Forelimb muscle (tissue), 1 donor: ENCODE results near the gene ABLIM1. TPM values are rescaled to one million over a fixed set of nuclear protein-coding genes. Genes with fewer than 3 reads are reported as not detected.

ENCODE experiments used
- DNase-seq: peaks from one replicate; pipeline ENCODE4 v3.0.0-alpha.2; 2013; ENCODE audit warnings: low read depth
- polyA plus RNA-seq: library from polyadenylated mRNA; unstranded; fragments of 120-200 nt; gene quantifications from one replicate; pipeline ENCODE4 v1.2.1, GENCODE V29; 2013; ENCODE audit not compliant: insufficient read length

The ABLIM1 gene
- polyA plus RNA-seq, 1 donor = 44.3 TPM

DNA sequence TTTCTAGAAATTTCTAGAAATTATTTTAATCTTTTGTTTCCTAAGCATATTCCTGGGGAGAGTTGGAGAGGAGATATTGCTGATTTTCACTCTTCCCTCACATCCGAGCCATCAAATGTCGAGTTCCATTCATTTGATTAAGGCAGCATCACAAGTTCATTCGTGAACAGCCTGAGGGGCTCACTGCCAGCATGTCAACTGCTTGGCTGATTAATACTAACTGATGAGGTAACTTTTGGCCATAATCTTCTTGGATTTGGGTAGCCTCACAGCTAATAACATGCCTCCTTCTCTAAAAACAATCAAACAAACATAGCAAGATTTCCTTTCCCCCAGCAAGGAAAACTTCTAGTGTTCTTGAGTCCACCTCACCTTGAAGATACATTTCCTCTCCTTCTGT is 166.7 kb downstream of the ABLIM1 start:
- peak; percentile 53 for DNase-seq

DNA sequence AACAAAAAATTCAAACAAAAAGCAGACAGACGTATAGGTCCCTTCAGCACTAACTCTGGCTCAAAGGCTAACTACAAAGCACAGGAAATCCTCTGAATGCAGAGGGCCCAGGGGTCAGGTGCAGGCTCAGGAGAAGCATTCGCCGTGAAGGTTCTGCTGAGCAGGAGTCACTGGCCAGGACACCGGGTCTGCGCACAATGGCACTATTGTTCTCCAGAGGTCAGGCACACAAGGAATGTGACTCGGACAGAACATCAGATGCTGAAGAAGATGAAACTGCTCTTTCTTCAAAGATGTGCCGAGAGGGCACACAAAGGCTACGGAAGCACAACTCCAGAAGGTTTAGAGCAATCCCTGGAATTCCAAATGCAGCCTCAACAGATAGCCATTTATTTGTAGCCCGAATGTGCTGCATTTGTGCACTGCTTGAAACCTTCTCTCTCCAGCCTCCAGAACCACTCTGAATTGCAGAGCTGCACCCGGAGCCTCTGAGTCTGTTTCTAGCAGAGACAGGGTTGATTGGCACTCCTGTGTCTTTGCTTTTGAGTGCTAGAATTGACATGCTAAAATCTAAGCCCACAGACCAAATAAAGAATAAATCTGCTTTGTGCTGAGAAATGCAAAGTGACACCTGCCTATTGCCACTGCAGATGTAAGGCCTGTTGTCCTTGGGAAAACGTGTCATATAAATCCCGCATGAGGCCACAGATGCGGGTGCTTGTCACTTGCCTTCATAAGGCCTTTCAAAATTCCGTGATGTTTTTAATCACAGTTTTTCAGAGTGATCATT is 168.4 kb downstream of the ABLIM1 start:
- DNase-seq = no peak

DNA sequence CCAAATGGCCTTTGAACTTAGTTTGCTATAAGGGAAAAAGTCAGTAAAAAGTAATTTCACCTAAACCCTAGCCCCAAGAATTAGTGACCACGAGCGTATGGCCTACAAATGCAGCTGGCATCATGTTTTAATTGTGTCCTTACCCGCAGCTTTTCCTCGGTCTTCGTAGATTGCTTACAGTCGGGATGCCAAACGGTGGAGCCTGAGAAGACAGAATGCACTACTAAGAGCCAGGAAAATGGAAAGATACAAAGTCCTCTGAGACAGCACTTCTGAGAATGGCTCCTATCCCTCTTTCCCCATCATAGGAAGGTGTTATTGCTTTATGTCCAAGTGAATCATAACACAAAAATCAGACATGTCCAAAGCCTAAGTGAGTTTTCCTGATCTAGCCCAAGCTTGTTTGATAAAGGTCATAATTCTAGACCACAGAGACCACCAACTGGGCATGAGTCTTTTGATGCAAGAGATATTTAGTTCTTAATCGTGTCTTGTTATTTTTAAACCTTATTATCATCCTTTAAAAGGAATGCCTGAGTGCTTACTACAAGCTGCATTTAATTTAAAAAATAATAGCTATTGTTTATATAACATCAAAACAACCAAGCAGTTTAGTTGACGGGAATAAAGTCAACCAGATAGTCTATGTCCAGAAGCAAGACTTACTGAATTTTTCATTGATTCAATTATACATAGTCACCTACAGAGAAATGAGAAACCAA is 170.1 kb downstream of the ABLIM1 start:
- no peak for DNase-seq

DNA sequence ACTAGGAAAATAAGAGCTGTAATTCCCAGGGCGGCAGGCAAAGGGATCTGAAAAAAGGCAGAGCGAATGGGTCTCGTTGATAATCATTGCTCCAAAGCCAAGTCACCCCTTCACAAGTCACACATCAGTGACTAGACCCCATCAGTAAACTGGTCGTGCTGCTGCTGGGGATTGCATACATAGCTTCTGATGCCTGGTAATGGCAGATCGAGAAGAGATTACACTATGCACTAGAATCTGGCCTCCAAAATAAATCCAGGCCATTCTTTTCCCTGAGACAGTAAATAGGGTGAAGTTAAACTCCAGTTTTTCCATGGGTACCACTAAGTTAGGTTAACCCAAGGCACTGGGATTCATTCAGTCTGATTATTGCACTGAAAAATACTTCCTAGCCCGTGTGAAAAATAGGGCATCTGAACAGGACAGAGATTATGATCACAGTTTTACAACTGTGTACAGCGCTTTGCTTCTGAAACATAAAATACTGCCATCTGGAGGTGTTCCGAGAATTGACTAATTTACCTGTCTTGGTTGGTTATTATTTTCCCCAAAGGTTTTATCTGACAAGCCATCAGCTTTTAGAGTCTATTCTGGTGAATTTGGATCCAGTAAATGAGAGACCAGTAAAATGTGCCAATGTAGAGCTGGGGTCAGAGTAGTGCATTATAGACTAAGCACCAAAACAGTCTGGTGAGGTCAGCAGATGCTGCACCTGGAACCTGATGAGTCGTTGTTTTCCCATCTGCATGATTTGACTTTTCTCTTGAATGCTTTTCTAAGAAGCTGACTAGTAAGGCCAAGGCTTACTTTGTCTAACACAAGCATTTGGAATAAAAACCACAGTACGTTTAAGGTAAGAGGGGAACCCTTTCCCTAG is 170.9 kb downstream of the ABLIM1 start:
- DNase-seq = no peak

DNA sequence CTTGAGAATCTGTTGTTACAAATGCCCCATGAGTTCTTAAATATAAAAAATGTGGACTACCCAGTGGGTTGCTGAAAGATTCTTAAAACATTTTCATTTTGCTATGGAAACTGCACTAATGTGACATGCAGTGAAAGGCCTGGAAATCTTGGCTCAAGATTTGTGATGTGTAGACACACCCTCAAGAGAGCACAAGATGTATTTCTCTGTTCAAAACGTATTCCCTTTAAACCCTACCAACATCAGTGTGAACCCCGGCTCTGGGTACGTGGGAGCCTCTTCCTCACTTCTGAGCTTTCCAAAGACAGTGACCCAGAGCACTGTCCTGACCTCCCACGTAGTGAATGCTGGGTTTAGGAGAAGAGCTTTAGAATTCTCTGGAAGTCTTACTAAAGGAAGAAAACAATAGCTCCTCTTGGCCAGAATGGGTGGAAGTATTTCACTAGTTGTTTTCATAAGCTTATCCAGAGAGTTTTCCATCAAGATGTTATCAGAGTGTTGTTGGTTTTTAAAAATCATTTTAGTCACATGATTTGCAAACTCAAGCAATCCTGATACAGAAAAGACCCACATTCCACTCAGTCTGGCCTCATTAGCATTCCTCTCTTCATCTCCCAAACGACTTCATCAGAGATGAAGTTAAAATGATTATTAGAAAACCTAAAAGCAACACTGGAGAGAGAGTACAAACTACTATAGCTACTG is 172.2 kb downstream of the ABLIM1 start:
- DNase-seq = peak; percentile 40

DNA sequence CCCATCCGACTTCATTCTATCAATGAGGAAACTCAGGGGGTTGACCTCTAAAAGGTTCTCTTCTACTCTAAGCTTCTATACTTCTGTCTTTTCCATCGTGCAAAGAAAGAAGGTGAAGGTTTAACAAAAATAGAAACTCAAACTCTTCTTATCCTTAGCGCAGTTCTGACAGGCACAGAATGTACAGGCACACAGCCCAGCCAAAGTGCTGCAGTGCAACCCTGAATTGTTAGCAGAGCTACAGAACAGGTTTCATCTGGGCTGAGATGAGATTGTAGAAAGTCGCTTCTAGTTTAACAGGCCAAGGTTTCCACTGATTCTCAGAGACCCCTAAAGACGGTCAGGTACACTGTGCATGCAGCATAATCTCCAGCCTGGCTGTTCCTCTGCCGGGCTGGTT is 174.5 kb downstream of the ABLIM1 start:
- DNase-seq = no peak

DNA sequence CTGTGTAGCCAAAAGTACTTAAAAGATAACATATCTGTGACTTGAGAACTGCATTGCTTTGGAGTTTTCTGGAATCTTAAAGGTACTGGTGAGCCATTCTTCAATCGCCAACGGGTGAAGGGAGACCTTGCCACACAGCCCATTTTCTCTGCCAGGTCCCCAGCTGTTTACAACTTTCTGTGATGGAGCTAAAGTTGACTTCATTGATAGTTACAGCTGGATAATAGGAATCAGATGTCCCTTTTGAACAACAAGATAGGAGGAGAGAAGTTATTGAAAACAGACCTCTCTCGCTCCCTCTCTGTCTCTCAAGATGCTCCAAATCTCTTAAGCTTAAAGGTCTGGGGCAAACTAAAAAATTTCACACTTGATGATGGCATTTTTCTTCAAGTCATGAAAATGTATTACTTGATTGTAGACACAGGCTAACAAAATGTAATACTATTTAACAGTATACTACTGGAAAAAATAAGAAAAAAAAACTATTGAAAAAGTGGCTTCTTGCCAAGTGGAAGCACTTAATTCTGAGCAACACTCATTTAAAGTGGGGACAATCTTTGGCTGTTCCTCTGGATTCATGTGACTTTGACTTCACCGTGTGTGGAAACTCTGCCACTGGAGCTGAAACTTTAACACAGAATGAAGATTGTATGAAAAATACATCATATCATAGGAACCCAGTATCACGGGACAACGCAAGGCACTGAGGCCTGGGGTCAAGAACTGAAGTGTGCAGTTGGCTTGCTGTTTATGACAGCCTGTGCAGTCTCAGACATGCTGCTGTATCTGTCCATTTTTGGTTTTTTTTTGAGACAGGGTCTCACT is 175.4 kb downstream of the ABLIM1 start:
- peak; percentile 48 for DNase-seq

DNA sequence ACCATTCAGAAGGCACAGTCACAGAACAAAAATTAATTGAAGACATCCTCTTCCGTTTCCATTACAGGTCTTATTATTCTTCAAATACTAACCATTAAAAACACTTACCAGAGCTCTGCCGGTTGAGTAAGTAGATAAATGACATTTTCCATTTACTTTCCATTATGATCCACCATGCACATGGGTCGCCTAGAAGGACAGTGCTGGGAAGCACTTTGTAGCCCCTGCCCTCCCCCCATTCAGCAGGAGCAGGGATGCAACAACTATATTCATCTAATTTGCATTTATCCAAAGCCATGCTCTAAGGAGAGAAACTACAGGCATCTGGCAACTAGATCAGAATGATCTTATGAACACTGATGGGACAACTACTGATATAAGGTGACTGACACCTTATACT is 177.0 kb downstream of the ABLIM1 start:
- DNase-seq = no peak

DNA sequence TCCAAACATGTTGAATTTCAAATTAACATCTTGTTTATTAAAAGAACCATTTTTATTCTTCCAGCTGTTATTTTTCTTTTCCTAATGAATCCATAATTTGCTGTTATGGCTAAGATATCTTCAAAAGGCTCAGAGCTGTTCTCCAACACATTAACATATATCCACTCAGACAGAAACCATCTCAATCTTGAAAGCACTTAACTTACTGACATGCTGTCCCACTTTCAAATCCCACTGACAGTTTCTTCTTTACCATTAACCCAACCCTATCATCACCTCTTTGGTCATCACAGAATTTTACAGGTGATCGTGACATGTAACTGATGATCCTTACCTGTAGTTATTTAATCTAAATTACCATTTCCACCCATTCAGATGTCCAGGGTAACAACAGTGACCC is 178.2 kb downstream of the ABLIM1 start:
- no peak for DNase-seq

DNA sequence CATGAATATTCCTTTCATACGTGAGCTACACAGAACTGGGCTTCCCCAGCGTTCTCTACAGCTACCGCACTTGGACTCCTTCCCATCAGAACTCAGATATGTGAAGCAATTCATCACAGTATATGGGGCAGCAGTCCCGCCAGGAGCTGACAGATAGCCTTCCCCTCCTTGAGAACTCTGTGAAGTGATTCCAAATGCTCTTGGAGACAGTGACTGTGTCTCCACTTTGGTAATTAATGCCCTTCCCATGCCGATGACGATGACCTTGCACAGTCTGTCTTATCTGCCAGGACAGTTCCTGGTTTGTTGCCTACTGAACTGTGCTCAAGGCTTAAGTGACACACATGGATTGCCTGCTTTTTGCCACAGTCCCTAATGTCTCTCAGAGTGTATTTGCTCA is 178.8 kb downstream of the ABLIM1 start:
- DNase-seq = no peak

DNA sequence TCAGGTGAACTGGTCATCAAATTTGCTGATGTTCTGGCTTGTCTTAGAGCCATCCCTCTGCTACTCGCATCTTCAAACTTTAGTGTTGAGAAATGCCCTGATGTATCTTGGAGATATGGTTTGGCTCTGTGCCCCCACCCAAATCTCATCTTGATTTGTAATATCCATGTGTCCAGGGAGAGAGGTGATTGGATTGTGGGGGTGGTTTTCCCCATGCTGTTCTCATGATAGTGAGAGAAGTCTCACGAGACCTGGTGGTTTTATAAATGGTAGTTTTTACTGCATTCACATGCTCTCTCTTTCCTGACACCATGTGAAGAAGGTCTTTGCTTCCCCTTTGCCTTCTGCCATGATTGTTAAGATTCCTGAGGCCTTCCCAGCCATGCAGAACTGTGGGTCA is 179.8 kb downstream of the ABLIM1 start:
- DNase-seq = no peak

DNA sequence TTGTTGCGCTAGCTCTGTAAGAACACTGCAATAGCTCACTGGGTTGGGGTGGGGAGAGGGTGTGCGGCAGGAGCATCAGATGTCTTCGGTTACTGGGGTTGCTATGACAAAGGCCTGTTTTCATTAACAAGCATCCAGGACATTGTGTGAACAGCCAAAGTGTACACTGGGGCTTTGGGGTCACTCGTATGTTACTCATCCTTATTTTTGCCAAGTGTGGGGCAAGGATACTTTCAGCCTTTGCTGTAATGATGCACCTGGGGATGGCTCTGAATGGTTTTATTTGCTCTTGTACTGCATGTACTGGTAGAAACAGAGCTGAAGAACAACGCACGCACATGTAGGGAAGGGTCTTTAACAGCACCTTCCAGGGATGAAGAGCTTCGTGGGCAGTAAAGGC is 180.8 kb downstream of the ABLIM1 start:
- DNase-seq = peak; percentile 83

DNA sequence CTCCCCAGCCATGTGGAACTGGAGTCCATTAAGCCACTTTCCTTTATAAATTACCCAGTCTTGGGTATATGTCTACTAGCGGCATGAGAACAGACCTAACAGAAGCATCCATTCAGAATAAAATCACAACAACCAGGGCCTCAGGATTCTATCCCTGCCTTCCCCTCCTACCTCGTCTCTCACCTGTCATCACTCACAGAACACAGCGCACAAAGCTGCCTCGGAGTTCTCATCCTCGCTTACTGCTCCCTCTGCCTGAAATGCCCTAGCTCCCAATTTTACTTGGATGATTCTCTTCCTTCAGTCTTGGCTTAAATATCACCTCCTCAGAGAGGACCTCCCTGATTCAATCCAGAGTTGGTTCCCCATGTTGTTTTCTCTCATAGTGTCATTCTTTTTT is 183.1 kb downstream of the ABLIM1 start:
- no peak for DNase-seq

DNA sequence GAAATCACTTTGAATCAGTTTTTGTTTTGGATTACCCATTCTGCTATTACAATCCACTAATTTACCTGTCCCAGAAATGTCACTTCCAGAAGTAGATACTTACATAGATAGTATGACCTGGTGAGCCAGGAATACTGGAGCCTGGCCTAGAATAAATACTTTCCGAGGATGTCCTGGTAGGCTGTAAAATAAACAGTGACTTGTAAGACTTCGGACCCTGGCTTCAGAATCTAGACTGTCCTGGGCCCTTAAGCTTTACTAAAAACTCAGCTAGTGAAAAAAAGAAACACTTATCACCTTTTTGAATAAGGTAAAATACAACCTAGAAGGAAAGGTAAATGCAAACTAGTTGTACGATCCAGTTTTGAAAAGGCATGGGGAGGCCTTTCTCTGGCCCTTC is 184.3 kb downstream of the ABLIM1 start:
- DNase-seq = no peak

DNA sequence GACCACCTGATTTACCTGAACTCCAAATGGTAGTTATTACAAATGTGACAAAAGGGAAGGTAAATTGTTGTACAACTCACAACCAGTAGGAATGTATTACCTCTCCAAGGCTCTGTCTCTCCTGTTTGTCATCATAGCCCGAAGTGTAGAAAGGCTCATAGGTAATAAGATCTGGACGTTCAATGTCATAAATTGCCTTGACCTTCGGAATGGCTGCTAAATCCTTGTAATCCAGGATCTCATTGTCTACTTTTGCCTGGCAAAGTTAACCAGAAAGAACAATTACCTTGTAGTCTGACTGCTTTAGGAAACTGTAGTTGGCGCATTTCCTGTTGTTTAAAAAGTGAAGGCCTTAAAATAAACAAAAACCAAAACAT is 185.2 kb downstream of the ABLIM1 start:
- DNase-seq = no peak

DNA sequence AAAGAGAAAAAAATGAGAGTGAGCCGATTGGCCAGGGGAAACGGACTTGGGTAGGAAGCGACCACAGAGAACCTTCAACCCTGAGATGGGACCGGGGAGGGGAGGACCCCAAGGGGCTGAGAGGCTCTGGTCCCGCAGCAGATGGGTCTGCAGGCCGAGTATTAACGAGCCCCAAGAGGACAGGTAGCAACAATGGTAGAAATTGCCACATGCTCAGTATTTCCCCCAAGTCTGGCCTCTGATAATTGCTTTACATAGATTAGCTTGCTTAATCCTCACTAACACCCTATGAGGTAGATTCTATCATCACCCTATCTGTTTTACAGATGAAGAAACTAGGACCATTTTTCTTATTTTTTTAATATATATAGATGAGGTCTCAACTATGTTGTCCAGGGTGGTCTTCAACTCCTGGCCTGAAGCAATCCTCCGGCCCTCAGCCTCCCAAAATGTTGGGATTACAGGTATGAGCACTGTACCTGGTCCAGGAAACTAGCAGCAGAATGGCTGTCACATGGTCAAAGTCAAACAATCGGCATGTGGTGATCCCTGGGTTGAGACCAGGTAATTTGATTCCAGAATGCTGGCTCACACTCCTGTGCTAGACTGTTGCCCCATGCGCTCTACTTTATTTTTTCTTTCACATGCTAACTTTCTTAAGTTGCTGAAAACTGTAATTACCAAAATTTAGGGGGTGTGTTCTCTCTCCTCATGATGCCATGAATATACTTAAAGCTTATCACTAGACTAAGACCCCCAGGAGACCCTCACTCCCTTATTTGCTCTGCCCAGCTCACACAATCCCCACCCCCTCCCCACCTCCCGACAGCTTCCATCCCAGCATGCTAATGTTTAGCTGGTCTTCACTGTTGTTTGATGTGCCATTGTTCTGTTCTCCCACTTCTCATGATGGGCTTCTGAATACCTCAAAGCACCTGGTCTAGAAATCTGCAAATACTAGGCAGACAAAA is 185.9 kb downstream of the ABLIM1 start:
- DNase-seq = no peak

DNA sequence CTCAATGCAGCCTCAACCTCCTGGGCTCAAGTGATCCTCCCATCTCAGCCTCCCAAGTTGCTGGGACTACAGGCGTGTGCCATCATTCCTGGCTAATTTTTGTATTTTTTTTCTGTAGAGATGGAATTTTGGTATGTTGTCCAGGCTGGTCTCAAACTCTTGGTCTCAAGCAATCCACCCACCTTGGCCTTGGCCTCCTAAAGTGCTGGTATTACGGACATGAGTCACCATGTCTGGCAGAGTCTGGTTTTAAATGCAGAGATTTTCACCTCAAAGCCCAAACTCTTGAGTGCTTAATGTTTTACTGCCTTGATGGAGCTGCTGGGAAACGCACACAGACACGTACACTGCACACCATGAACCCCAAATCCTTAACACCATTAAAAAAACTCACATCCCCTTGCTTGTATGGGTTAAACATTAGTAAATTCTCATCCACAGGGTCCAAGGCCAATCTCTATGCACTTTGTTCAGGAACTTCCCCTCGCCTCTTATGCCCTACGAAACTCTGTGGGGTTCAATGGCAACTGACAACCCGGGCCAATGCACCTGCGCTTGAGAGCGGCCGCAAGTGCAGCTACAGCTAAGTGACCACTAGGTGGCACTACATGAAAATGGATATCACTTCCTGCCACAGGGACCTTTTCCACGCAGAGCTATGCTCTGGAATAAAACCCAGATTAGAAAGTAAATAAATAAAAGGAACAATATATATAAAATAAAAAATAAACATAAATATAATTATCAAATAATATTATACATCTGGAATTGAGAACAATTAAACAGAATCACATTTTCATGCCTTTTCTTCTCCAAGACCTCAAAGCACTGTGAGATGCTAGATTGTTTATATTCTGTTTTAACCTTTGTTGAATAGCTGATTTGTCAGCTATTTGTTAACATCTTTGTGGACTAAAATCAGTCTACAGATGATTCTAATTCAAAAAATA is 186.8 kb downstream of the ABLIM1 start:
- peak; percentile 52 for DNase-seq

DNA sequence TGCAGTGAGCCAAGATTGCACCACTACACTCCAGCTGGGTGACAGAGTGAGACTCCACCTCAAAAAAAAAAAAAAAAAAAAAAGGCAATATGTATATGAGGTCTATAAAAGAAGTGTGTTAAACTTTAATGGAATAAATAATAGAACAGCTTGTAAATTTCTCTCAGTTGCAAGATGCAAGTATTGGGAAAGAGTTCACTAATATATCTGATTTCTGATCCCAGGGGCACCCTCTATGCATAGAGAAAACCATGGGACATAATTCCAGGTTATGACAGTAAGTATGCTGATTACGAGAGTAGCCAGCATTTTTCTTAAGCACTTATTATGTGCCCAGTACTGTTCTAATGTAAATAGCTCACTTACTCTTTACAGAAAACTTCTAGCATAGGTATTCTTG is 187.7 kb downstream of the ABLIM1 start:
- no peak for DNase-seq

DNA sequence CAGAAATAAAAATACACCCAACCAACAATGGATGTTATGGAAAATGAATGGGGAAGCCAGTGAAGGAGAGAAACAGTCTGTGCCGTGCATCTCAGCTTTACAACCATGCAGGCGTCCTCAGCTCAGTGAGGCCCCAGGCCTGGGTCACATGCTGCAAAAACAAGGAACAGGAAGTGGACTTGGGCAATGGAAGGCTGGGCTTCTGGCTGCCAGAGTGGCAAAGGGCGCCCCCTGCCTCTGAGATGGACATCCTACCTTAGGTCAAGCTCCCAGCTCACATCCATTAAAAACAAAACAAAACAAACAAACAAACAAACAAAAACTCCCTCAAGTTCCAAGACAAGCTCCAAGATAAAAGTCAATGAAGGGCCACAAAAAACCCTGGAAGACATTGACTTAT is 199.1 kb downstream of the ABLIM1 start:
- no peak for DNase-seq
